Stimulated activated CD8-positive, alpha-beta memory T cell treated with anti-CD3 and anti-CD28 coated beads, Interleukin-15, amount 100 ng/mL, for 4 hours (primary cell): ENCODE data around the gene OR52L1.
"Not testable (repeated sequence)": the region's sequence is repeated elsewhere in the genome, so short reads cannot be mapped to it uniquely, and the experiment has no call there.

Experiments used
- DNase-seq, 2 donors: peaks; one replicate each; pipeline ENCODE4 v3.0.0-alpha.2; 2020; ENCODE audit warnings: low read depth in 2 of 2

The OR52L1 gene

DNA sequence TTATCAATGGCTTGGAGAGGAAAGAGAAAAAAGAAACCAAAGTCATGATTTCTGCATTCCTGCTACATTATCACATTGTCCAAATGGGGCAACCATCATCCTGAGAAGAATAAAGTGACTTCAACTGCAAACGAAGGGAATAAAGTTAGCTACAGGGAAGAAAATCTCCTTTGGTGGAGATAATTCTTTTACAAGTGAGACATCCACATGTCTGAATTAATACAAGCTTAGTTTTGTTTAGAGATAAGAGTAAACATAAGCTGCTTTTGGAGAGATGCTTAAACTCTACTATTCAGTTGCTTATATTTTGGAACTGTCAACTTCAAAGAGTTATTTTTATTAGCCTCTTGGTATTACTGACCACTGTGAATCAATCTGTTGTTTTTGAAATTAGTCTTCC, at the start of gene OR52L1:
TSS of gene OR52L1 (minus strand) at position 101 of the 400 bp plus-strand sequence. CDS start at position 46, 55 bp downstream.
- no peak for DNase-seq

DNA sequence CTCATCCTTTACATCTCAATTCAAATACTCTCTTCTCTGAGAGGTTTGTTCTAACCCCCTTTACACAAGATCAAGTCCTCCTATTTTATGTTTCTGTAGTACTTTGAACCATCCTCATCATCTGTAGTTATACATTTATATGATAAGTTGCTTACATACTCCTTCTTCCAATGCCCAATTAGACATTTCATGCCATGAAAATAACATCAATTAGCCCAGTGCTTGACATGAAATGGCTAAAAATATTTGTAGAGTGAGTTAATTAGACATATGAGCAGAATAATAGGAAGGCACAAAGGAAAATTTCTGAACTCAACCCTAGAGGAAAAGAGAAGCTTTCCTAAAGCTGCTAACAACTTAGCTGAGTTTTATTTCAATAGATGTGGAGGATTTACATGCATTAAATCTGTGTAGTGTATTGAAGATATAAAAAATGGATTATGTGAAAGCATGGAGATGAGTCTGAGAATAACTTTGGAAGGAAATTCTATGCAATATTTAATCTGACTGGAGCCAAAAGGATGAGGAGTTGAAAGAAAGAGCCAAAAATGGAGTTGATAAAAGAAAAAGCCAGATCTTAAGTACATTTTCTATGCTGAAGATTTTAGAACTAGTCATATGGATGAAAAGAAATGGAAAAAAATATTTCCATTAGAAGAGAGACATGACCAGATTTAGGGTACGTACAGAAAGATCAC, 44.1 kb upstream of the OR52L1 start, which contains the start of gene OR56A1:
TSS of gene OR56A1 (minus strand) at position 51 of the 698 bp plus-strand sequence. CDS start 3,066 bp downstream, outside the sequence.
- DNase-seq: no peak

DNA sequence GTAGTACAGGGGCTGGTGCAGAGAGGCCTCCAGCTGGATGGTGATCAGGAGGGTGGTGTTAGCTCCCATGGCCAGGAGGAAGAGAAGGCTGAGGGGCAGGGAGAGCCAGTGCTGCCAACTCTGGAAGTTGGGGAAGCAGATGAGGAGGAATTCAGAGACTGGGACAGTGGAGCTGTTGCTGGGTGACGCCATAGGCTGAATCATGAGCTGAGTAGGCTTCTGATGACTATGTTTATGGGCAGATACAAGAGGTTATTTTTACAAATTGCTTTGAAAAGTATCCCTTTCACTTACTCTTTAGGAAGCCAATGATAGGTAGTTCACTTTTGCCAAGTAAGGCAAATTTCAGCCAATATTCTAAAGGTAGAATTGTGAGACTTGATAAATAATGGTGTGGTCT, 40.7 kb upstream of the OR52L1 start:
- no peak for DNase-seq

DNA sequence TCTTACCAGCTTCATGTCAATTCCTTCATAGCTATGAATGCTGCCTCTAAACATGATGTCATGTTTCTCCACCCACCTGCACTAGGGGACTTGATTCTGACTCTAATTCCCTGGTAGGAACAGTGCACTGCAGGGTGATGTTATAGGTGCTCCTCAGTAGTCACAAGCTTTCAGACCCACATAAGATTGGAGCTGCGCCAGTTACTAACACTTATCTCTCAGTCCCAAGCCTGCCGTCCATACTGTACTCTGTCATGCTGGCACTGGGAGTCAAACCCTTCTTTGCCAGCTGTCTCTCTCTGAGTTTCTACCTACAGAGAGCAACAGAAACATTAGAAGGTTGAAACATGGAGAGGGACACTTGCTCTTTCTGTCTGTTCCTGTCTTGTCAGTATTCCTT, 38.3 kb upstream of the OR52L1 start:
- no peak for DNase-seq

DNA sequence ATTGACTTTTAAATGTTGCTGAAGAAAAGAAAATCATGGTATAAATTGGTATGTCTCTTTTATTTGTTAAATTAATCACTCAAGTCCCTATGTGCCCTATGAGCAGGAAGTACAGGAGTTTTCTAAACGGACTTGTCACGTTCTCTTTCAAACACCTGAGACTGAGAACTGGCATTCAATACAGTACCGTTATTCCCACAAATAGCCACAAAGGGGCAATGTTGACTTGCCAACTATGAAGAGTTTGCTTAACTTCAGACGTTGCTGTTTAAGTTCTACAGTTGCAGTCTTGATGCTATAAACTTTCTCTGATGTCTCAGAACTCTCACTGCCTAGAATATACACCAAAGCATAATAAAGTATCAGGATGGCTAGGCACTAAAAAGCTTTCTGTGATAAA, 36.2 kb upstream of the OR52L1 start:
- no peak for DNase-seq

DNA sequence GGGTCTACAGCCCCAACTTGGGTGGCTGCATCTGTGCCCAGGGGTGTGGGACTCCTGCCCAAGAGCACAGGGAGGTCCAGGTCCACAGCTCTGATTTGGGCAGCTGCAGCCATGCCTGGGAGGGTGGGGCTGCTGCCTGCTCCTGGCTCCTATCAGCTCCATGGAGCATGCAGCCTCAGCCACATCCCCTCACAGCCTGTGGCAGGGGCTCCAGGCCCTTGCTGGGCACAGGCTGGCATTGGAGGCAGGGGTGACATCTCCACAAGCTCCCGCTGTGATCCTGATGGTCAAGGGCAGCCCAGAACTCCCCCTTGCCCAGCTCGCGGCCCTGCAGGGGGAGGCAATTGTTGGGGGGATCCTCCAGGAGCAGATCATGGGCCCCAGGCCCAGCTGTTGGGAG, 26.3 kb upstream of the OR52L1 start:
- DNase-seq: no peak

DNA sequence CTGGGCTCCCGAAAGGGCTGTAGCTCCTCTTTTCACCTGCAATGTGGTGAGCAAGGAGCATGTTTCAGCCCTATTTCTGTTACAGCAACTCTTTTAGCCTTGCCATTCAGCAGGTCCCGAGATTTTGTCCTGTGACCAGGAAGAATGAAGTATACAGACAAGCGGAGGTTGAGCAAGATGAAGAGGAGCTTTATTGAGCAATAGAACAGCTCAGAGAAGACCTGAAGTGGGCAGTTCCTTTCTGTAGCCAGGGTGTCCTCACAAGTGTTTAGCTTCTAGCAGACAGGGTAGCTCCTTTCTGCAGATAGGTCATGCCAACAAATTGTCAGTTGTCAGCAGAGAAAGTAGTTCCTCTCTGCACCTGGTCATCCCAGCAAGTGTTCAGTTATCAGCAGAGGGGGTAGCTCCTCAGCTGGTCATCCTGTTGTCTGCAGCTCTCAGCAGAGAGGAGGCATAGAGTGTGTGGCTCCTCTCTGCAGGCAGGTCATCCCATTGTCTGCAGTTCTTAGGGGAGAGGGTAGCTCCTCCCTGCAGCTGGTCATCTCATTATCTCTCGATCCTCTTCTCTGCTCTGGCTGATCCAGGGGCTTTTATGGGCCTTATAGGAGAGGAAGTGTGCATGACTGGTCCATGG, 25.4 kb upstream of the OR52L1 start:
- no peak for DNase-seq

DNA sequence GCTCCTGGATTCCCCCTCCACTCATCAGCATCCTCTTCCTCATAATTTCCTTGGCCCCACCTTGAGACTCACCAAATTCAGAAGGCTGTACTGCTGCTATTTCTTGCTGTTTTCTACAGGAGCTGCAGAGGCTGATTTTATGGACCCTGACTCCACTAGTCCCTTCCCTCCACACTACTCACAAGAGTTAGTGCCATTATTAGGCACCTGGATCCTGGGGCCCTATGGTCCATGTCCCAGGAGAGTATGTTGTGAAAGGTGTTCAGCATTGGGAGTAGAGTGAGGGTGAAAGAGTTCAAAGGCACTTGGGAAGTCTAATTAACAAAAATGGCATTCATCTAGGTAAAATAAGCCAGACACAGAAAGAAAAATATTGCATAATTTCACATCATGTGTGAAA, 20.1 kb upstream of the OR52L1 start, which contains the start of gene OR56A4:
TSS of gene OR56A4 (minus strand) at position 101 of the 400 bp plus-strand sequence. CDS start 3,954 bp downstream, outside the sequence.
- DNase-seq: no peak

DNA sequence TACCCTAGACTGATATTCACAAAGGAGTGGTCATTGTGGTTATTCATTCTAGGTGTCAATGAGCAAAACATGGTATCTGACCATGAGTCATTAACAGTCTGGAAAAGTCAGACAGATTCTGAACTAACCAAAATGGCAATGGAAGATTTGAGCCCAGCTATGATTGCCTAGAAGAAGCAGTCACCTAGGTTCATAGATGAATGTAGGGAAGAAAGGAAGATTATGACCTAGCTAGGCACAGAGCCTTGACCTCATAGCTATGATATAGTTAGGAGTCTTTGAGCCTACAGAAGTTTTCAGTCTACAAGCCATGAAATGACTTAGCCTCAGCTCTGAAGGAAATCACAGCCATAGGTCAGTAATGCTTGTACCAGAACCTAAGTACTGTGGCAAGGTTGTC, 19.6 kb upstream of the OR52L1 start:
- DNase-seq: no peak

DNA sequence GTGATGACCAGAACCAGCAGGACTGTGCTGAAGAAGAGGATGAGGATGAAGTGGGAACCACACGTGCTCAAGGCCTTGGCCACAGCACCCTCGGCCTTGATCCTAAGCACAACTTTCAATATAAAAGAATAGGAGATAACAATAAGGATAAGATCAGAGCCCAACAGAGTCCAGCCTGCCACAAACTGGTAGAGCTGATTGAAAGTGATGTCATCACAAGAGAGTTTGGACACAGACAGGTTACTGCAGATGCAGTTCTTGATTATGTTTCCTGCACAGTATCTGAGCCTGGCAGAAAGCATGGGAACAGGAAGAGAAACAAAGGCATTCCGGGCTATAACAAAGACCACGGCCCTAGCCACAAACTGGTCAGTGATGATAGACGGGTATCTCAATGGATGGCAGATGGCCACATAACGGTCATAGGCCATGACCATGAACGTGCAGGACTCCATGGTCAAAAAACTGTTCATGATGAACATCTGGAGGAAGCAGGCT, 15.5 kb upstream of the OR52L1 start:
- no peak for DNase-seq

DNA sequence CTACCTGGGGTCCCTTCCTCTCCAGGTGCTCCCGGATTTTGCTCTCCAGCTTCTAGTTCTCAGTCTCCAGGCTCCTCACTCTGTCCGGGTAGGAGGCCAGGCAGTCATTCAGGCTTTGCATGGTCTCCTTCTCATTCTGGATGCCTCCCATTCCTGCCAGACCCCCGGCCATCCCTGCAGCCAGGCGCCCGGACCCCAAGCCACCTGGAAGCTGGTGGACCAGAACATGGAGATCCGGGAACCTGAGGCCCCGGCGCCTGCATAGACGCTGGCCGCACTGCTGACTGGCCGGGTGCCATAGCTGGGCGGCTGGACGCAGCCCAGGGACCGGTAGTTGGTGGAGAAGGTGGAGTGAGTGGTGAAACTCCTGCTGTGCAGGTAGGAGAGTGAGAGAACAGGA, 8.0 kb upstream of the OR52L1 start:
- DNase-seq: no peak

DNA sequence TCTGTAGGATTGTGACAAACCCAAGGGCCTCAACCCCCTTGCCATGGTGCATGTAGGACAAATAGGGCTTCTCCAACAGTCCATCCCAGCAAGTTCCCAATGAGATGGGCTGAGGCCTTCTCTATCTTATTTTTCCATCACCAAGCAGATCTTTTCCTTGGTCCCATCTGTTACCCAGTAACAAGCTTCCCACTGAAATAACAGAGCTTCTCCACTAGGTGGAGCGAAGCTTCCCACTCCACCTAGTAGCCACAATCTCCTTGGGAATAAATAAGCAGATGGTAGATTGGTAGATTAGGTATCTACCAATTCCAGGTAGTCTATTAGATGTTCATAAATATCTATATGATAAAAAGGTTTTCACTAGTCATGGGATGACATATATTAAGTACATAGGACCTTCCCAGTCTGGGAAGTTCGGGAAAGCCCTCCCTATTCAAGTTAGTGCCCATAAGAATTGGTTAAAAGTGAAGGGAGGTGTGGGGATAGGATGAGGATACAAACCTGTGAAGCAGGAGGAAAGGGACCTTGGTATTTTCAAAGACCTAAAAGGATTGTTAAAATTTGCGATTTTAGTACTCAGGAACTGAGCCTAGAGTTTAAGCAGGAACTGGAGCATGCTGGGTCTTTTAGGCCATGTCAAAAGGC, 5.9 kb upstream of the OR52L1 start:
- DNase-seq: no peak

DNA sequence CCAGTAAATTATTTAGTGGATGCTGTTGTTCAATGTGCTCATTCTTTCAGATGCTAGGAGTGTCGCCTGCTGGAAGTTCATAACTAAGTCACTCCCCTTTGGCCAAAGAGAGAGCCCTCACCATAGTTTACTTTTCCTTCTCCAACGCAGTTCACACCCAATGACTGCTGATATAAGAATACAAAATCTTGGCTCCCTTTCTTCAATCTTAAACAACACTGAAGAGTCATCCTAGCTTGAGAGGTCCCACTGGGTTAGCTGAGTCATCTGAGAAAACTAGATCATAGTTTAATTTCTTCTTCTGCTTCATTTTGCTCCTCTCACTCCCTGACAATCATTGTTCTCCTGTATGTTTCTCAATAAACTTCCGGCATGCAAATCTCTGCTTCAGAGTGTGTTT, 5.4 kb upstream of the OR52L1 start:
- DNase-seq: no peak

DNA sequence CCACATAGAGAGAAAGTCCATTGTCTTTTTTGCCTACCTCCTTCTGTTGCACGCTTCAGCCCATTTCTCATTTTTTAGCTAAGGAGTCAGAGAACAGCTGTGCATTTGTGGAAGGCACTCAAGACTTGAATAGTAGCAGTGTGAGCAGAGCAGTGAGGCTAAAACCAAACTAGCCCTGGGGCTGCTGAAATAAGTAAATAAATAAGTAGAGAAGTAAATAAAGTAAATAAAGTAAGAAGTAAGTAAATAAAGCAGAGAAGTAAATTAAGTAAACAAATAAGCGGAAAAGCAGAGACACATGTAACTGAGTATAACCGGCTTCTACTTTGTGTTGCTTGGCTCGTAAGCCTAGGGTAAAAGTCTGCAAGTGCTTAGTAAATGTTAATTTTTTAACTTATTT, 2.4 kb upstream of the OR52L1 start:
- no peak for DNase-seq

DNA sequence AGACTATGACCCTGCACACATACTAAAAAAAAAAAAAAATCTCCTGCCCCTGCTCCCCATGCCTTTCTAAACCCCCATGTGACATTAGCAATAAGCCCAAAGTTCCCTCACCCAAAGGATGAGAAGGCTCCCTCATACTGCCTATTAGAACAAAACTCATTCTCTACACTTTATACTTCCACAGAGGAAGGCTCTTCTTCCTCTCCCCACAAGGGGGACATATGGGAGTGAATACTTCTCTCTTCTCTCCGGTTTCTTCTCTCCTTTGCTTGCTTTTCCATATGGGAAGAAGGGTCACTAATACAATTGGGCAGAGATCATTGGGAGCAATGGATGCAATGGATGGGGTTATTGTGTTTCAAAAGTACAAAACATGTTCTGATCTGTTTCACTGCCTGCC, 3.3 kb downstream of the OR52L1 start:
- DNase-seq: no peak

DNA sequence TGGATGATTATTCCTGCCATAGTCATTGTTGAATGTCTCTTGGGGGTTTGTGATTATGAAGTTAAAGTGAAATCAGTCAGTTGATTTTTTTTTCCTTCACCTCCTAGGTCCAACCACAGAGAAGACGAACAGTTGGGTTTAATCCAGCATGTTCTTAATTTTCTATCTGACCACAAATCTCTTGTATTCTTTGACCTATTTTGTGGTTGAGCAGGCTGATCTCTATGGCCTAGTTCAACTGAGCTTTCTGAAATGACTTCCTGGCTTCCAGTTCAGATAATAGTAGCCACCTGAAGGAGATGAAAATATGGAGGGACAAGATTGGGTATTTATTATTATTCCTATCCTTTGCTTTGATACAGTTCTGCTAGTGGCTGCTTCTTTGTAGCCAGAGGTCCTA, 13.3 kb downstream of the OR52L1 start:
- DNase-seq: no peak

DNA sequence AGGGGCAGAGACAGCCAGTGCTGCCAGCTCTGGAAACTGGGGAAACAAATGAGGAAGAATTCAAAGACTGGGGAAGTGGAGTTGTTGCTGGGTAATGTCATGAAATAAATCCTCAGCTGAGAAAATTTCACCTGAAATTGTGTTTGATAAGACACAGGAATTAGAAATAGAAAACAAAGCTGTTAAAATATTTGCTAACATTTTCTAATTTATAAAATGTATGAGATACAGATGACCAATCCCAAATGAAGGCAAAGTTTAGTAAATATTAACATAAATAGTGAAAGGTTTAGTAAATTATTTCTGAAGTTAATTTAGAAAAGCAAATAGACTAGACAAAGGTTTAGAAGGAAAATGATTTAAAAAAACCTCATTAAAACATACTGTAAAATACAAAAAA, 18.4 kb downstream of the OR52L1 start, which contains the start of gene OR56A5:
TSS of gene OR56A5 (minus strand) at position 101 of the 400 bp plus-strand sequence. CDS start at position 101, 0 bp downstream.
- no peak for DNase-seq

DNA sequence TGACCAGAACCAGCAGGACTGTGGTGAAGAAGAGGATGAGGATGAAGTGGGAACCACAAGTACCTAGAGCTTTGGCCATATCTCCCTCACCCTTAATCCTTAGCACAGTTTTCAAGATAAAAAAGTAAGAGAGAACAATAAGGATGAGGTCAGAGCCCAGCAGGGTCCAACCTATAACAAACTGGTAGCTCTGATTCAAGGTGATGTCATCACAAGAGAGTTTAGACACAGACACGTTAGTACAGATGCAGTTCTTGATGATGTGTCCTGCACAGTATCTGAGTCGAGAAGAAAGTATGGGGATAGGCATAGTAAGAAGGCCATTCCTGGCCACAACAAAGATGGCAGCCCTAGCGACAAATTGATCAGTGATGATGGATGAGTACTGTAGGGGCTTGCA, 19.1 kb downstream of the OR52L1 start:
- DNase-seq: no peak

DNA sequence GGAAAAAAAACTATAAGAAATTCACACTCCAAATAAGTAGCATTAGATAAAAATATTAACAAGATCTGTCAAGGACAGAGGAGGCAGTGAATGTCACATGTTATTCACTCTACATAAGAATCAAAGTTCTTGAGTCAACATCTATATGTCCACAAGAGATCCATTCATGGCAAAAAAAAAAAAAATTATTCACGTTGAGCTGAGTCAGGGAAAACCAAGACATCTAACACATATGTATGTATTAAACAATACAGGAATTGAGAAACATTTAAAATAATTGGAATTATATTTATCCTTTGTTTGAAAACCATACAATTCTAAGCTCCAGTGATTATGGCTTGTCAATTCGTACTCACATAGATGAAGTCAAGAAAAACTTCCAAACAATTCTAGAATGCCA, 19.8 kb downstream of the OR52L1 start:
- no peak for DNase-seq

DNA sequence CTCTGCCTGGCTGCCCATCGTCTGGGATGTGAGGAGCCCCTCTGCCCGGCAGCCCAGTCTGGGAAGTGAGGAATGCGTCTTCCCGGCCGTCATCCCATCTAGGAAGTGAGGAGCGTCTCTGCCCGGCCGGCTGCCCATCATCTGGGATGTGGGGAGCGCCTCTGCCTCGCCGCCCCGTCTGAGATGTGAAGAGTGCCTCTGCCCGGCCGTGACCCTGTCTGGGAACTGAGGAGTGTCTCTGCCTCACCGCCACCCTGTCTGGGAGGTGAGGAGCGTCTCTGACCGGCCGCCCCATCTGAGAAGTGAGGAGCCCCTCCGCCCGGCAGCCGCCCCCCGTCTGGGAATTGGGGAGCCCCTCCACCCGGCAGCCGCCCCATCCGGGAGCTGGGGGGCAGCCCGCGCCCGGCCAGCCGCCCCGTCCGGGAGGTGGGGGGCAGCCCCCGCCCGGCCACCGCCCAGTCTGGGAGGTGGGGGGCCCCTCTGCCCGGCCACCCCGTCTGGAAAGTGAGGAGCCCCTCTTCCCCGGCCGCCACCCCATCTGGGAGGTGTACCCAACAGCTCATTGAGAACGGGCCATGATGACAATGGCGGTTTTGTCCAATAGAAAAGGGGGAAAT, 26.0 kb downstream of the OR52L1 start:
- DNase-seq: not testable (repeated sequence)

DNA sequence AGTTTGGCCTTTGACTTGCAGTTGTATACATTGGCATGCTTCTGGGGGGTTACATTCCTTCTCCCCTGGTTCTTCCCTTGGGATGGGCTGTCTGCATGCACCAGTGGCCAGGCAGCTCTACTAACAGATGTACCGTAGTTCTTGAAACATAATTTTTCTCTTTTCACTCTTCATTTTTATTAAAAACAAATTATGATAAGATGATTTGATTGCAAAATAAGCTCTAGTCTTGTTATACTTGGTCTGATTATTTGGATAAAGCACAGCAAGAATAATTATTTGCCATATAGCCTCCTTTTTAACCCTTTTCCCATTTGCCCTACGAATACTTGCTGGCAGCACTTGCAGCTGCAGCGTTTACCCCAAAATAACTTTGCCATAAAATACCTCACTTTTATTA, 31.2 kb downstream of the OR52L1 start:
- DNase-seq: no peak

DNA sequence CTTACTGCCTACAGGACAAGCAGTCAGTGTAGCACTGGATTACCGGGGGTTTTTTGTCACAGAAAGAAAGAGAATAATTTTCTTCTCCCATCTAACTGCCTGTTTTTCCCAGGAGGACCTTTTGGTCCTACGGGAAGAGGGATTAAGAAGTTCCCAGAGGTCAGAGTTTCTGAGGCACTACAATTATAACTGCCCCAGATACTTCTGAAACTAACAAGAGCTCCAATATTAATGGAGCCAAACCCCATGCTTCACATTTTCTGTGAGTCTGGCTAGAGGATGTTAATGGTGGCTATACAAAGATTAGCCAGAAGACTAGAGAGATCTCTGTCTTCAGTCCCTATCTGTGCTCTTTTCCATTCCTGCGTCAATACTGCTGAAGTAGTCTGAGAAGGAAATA, 44.8 kb downstream of the OR52L1 start, which contains the start of gene OR56A3:
TSS of gene OR56A3 (plus strand) at position 301 of the 400 bp plus-strand sequence. CDS start 5,096 bp downstream, outside the sequence.
- no peak for DNase-seq
